HG03175 (cell line): ENCODE data around the gene NUP214.
"Not testable (repeated sequence)": the region's sequence is repeated elsewhere in the genome, so short reads cannot be mapped to it uniquely, and the experiment has no call there.

Source experiments
- ATAC-seq: cut with Tn5 transposase; IDR thresholded peaks from one replicate; pipeline ENCODE4 v1.9.1; 2021; ENCODE audit warnings: mild to moderate bottlenecking, moderate library complexity; ENCODE audit not compliant: unreplicated experiment

NUP214 gene

DNA sequence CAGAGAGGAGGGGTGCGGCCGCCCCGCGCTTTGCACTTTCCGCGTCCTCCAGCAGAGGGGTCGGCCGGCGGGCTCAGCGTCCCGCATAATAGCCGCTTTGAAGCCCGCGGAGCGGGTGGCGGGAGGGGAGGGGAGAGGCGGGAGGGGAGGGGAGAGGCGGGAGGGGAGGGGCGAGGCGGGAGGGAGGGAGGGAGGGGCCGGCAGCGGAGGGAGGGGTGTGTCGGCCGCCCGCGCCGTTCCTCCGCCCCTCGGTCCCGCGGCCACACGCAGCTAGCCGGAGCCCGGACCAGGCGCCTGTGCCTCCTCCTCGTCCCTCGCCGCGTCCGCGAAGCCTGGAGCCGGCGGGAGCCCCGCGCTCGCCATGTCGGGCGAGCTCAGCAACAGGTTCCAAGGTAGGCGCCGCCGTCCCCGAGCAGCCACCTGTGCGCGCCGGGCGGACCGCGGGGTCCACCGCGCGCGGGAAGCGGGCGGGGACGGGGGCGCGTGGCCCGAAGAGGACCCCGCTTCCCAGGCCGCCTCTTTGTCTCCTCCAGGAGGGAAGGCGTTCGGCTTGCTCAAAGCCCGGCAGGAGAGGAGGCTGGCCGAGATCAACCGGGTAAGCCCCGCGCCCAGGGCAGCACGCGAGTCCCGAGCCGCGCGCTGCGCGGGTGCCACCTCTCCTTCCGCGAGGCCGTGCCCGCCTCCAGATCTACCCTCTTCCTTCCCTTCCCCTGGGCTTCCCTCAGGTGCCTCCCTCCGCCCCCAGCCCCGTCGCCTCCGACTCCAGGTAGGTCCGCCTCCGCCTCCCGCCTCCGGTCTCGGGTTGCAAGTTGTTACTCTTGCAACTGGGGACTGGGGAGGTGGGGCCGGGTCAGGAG, 28.9 kb upstream of the NUP214 start, which contains the start of gene AIF1L:
TSS of gene AIF1L (plus strand) at position 263 of the 857 bp plus-strand sequence. CDS start at position 362, 99 bp downstream.
- no peak for ATAC-seq

GRCh38 chr9:131097126-131097947, 28.0 kb upstream of the NUP214 start:
- ATAC-seq = no peak

DNA sequence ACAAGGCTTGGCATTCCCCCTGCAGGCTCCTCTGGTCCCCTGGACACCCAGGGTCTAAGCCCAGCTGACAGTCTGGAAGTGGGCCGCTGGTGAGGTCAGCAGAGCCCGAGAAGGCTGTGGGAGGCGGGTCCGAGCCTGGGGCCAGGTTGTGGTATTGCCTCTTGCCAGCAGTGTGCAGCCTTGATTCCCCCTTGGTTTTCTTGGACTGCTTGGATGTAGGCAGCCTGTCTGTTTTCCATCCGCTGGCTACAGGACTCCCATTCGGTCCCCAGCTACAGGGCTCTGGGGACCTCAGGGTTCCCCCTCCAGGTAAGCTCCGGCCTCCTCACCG, 27.5 kb upstream of the NUP214 start:
- ATAC-seq = no peak

DNA sequence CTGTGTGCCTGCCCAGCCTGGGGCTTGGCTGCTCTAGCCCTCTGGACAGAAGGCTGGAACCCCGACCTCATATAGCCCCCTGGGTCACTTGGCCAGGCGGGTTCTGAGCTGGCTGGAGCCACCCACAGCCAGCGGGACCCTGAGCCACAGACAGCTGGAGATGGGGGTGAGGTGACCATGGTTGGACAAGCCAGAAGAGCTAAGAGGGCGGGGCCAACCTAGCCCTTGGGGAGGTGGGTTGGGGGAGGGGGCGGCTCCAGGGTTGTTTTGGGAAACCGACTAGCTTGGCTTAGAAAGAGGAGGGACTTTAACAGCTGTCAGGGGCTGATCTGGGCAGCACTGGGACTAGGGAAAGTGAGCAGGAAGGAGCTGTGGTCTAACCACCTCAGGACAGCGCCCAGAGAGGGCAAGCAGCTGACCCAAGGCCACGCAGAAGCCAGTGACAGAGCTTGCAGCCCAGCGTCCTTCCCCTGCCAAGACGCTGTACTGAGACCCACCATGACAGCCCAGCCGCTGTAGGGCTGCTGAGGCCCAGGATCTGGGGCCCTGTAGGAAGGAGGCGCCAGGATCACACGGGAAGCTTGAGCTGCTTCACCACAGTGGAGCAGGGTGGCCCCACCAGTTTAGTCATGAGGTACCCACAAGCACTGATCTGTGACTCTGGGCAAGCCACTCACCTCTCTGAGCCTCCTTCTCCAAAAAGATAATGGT, 26.8 kb upstream of the NUP214 start:
- no peak for ATAC-seq

- no peak for ATAC-seq
Observed at GRCh38 chr9:131099102-131099606, 26.2 kb upstream of the NUP214 start.

DNA sequence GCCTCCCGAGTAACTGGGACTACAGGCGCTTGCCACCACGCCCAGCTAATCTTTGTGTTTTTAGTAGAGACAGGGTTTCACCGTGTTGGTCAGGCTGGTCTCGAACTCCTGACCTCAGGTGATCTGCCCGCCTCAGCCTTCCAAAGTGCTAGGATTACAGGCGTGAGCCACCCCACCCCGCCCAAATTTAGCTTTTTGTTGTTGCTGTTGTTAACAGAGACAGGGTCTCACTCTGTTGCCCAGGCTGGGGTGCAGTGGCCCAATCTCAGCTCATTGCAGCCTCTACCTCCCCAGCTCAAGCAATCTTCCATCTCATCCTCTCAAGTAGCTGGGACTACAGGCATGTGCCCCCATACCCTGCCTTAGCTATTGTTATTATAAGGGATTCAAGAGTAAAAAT, 25.5 kb upstream of the NUP214 start:
- not testable (repeated sequence) for ATAC-seq

DNA sequence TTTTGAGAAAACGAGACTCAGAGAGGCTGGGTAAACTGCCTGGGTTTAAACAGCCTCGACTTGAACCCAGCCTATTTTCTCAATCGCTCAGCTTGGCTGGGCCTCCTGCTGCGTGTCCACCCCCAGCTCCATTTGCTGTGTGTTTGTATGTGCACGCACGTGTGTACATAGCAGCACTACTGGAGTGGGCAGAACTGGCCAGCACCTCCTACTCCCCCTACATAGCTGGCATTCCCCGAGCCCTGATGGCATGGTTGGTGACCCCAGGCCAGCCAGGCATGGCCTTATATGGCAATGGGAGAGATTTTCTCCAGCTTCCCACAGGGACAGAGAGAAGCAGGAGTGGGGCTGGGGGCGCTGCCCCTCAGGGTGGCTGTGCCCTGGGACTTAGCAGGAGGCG, 24.9 kb upstream of the NUP214 start:
- no peak for ATAC-seq

- no peak for ATAC-seq
Observed at GRCh38 chr9:131101207-131101964, 24.0 kb upstream of the NUP214 start.

DNA sequence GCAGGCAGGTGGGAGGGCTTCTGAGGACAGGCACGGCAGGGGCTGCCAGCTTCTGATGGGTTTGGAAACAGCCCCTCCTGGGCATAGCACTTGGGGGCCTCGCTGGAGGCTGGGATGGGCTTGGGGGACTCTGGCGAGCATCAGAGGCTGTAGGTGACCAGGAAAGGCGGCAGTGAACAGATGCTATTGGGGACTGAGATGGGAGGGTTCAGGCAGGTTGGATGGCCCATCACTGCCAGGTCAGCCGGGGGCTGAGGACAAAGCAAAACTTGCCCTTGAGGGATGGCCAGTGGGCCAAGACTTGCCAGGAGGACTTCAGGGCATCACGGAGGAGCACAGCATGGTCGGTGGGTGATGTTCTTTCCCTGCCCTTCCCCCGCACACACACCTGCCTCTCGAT, 22.4 kb upstream of the NUP214 start:
- no peak for ATAC-seq

GRCh38 chr9:131103535-131103934, 21.9 kb upstream of the NUP214 start:
- ATAC-seq = no peak

- ATAC-seq = no peak
Observed at GRCh38 chr9:131104016-131104740, 21.2 kb upstream of the NUP214 start.

DNA sequence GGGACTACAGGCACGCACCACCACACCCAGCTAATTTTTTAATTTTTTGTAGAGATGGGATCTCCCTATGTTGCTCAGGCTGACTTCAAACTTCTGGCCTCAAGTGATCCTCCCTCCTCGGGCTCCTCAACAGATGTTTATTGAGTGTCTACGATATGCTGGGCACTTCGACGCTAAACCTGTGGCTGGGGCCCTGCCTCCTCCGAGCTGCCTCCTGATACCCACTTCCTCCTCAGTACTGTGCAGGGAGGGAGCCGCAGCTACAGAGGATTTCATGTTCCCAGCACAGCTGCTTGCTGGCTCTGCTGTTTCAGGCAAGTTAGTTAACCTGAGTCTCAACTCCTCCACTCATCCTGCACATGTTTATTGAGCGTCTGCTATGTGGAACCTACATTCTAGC, 19.4 kb upstream of the NUP214 start:
- ATAC-seq = no peak

DNA sequence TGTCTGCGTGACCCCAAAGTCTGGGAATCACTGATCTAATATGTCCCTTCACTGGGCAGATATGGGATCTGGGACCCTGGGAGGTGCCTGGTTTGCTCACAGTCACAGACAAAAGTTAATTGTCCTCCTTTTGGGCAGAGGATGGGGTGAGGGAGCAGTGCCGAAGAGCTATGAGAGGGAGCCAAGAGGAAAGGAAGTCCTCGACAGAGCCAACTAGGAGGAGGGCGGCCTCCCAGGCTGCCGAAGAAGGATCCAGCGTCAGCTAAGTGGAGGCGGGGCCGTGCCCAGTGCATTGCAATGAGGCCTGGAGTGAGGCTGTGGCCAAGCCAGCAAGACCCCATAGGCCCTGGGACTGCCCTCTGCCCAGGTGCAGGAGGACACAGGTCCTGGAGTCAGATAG, 17.6 kb upstream of the NUP214 start:
- no peak for ATAC-seq

DNA sequence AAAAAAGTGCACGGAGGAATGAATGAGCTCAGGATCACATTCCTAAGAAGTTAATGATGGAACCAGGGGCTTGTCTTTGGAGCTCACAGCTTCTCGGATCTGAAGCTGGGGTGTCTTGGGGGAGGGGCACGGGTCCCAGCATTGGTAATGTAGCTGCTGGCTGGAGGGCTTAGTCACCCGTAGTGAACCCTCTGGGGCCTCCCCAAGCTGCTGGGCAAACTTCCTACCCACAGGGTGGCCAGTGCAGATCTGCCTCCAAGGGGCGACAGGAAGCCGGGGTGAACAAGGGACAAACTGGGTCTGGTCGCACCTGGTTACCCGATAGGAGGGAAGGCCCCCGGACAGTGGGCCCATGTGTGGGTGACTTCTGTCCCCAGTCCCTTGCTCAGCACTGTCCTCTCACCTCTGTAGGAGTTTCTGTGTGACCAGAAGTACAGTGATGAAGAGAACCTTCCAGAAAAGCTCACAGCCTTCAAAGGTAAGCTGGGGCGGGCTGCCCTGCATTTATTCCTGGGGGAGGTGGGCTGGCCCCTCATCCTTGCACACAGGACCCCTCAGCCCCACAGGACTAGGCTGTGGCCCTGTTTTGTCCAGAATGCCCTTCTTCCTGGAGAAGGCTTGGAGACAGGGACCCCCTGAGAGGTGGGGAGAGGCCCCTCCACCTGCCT, 14.1 kb upstream of the NUP214 start:
- no peak for ATAC-seq

DNA sequence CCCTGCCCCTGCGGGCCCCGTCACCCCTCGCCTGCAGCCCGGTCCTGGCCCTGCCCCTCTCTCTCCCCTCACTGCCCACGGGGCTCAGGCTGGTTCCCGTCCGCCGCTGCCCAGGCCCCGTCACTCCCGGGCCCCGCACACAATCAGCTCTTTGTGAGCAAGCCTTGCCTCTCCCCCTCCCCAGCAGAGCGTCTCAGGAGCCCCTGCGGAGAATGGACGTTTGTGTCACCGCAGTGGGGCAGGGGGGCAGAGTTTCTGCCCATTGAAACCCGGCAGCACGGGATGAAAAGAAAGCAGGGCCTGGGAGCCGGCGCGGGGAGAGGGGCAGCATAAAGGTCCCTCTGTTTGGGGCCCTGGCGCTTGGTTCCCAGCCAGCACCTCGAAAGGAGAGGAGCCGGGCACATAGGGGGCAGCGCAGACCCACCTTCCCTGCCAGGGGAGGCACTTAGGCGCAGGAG, 13.5 kb upstream of the NUP214 start:
- ATAC-seq = no peak

GRCh38 chr9:131112374-131113154, 12.8 kb upstream of the NUP214 start:
- ATAC-seq = no peak

GRCh38 chr9:131113655-131114054, 11.7 kb upstream of the NUP214 start:
- ATAC-seq = no peak

DNA sequence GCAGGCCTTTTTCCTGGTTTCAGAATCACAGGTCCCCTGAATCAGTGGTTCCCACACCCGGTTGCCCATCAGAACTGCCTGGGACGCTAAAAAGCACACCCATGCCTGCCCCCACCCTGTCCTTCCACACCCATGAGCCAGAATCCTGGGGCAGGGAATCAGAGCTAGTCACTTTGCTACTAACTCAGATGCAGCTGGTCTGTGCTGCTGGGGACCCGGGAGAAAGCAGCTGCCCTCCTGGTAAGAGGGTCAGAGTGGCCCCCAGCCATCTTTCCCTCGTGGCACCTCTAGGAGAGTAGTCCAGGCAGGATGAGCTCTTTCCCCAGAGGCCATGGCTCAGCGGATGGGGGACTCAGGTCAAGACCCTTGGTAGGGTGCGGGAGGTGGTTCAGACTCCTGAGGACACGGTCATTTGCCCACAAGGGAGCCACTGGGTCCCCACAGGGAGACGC, 11.3 kb upstream of the NUP214 start:
- no peak for ATAC-seq
